Measurements from ENCODE around the gene ADGRG6.
"Not testable (repeated sequence)": the region's sequence is repeated elsewhere in the genome, so short reads cannot be mapped to it uniquely, and the experiment has no call there.

ADGRG6 gene

DNA sequence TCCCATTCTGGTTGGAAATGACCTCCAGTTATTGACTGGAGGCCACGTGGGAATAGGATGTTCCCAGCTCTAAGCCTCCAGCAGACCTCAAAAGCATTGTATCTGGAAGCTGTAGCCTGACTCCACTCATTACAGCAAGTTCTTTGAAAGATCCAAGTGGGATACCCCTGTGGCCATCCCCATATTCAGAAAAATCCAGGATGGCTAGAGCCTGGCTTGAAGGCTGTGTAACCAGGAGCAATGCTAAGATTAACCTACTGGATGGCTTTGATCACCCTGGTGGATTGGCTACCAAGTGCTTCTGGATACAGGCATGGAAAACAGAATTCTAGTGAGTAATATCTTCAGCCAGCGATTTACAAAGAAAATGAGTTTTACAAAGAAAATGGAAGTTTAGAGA, 151.2 kb downstream of the ADGRG6 start:
- DNase-seq, result no peak

DNA sequence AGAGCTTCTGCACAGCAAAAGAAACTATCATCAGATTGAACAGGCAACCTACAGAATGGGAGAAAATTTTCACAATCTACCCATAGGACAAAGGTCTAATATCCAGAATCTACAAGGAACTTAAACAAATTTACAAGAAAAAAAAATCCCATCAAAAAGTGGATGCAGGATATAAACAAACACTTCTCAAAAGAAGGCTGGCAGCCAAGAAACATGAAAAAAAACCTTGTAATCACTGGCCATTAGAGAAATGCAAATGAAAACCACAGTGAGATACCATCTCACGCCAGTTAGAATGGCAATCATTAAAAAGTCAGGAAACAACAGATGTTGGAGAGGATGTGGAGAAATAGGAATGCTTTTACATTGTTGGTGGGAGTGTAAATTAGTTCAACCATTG, 152.4 kb downstream of the ADGRG6 start:
- DNase-seq, result not testable (repeated sequence)

DNA sequence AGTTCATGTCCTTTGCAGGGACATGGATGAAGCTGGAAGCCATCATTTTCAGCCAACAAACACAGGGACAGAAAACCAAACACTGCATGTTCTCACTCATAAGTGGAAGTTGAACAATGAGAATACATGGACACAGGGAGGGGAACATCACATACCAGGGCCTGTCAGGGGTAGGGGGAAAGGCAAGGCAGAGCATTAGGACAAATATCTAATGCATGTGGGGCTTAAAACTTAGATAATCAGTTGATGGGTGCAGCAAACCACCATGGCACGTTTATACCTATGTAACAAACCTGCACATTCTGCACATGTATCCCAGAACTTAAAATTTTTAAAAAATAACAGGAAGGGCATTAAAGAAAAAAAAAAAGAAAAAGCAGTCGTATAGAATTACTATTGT, 153.0 kb downstream of the ADGRG6 start:
- not testable (repeated sequence) for DNase-seq

DNA sequence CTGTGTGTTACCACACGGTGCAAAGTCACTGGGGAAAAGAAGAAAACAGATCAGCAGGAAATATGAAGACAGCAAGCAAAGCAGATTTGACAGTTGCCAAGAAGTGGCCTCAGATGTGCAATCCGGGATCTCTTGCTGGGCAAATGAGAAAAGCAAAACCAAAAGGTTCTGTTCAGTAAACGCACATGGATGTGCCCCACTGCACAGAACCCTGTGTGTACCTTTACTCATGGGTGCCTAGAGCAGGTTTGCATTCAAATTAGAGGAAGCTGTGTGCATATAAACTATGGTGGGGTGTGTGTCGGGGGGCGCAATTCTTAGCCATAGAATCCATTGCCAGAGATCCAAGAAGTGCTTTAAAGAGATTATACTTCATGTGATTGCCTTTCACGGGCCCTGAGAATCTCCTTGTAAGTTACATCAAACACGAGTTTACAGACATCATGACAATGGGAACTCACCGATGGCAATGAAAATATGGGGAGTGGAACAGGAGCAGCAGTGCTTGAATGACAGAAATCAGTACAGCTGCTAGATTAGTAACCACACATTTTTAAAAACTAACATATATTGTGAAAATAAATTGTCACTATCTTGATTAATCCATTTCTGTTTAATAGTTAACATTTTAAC, 154.3 kb downstream of the ADGRG6 start:
- no peak for DNase-seq

DNA sequence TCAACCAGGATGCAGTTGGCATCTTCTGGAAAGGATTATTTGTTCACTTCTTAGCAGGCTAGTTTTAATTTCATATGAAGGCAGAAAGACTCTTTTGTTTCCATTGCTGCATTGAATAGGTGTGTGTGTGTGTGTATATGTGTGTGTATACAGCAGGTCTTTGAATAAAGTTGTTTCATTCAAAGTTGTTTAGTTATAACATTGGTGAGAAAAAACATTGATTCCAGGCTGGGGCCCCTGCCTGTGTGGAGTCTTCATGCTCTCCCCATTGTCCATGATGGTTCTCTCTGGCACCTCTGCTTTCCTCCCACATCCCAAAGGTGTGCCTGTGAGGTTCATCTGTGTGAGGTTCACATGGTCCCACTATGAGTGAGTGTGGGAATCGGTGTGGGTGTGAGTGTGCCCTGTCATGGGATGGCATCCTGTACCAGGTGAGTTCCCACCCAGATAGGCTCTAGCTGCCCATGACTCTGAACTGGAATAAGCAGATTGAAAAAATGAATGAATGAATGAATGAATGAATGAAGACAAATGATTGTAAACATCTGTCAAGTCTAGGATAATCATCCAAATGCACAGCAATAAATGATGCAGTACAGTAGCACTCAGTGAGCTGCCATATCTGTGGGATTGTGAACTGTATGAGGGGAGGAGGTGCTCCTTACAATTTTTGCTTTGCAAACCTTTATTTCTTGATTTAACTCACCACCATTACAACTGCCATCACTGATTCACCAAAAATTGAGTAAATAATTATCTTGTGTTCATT, 156.0 kb downstream of the ADGRG6 start:
- no peak for DNase-seq

DNA sequence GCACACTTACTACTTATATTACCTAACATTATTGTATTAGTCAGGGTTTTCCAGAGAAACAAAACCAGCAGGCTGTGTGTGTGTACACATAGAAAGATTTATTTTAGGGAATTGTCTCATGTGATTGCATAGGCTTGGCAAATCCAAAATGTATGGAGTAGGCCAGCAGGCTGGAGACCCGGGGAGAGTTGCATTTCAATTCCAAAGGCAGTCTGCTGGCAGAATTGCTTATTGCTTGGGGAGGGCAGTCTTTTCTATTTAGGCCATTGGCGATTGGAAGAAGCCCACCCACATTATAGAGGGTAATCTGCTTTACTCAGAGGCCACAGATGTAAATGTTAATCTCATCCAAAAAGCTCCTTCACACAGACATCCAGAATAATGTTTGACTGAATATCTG, 157.0 kb downstream of the ADGRG6 start:
- DNase-seq, result no peak

DNA sequence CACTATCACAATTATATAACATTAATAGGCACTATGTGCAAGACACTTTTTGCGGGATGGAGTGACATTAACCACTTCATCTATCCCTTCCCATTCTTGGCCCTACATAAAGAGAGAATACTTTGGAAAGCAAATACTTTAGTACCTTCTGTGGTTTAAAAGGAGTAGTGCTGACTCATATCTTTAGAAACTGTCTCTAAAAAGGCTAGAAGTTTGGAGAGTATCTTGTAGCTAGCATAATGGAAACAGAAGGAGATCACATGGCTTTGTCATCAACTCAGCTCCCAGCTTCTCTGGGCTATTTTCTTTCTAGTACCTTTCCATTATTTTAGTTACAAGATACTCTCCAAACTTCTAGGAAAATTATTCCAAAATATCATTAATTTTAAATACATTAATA, 157.5 kb downstream of the ADGRG6 start:
- no peak for DNase-seq

DNA sequence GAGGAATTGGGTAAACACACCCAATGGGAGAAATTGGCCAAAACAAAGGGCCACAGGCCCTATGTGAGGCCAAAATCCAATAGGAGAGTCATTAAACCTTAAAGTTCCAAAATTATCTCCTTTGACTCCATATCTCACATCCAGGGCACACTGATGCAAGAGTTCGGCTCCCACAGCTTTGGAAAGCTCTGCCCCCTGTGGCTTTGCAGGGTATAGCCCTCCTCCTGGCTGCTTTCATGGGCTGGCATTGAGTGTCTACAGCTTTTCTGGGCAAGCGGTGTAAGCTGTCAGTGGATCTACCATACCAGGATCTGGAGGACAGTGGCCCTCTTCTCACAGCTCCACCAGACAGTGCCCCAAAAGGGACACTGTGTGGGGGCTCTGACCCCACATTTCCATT, 160.5 kb downstream of the ADGRG6 start:
- DNase-seq, result no peak

DNA sequence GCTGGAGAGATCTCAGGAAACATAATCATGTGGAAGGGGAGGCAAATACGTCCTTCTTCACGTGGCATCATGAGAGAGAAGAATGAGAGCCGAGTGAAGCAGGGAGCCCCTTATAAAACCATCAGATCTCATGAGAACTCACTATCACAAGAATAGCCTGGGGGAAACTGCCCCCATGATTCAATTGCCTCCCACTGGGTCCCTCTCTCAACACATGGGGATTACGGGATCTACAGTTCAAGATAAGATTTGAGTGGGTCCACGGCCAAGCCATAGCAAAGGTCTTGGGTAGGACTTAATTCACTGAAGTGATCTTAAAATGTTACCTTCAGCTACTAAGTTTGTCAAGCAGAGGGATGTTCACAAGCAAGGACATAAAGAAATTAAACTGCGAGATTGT, 162.2 kb downstream of the ADGRG6 start:
- DNase-seq, result no peak

DNA sequence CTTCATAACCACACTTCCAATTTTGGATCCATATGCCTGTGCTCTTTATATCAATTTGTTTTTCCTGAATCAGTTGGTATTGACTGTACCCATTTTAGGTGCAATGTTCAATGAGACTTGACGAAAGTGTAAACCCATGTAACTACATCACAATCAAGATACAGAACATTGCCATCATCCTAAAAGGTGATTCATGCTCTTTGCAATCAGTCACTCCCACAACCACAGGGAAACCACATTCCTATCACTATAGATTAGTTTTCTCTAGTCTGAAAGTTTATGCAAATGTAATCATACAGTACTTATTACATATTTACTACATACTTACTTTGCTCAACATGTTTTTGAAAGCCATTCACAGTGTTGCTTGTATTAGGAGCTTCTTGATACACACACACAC, 167.4 kb downstream of the ADGRG6 start:
- no peak for DNase-seq

DNA sequence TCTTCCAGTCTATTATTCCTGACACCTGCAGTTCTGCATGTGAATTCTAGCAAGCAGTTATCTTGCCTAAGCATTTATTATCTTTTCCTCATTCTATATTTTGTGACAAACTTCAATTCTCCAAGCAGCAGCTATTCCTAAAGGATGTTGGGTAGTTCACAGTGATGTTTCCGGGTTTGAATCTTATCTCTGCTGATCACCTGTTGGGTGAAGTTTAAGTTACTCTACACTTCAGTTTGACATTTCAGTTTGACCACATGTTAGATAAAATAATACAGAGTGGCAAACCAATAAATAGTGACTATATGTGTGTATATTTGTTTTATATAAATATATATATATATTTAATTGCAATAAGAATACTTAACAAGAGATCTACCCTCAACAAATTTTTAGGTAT, 168.6 kb downstream of the ADGRG6 start:
- DNase-seq, result no peak

DNA sequence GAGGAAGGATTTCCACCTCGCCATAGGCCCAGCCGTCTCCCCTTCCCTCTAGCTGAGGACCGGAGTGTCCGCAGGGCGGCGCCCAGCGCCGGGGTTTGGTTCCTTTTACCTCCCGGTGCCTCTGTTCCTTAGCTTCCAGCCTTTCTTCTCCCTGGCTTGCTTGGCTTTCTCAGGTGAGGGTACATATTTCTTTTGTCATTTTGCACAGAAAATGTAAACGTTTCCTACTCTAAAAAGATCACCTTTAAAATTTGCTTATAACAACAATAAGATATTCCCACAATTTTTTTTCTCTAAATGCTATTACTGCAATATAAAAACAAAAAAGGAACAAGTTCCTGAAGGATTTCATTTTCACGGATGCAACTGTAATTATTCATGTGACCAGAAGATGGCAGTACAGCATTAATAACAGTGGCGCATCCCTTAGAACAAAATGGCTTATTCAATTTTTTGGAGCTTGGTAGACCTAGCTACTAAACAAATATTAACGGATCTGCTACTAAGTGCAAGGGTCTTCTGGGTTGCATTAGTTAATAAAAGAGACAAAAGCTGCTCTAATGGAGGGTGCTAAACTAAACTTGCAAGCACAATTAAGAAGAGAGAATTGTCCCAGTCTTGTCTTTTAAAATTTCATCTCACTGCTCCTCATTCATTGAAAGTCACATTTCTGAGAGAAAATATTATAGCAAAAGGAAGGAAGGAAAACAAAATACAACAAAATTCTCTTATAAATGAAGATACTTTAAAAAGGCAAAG, 172.9 kb downstream of the ADGRG6 start:
- peak; percentile 61 for DNase-seq

DNA sequence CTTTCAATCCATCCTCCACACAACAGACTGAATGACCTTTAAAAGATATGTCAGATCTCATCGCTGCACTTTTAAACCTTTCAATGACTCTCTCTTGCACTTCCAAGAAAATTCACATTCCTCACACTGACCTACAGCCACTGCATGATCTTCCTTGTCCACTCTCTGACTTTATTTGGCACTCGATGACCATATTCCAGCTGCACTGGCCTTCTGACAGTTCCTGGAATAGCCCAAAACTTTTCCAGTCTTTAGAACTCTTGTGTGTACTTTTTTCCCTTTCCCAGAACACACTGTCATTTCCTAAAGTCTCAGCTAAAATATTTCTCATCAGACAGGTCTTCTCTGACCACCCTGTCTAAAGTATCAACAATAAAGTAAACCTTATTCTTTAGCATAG, 174.6 kb downstream of the ADGRG6 start:
- DNase-seq, result no peak

DNA sequence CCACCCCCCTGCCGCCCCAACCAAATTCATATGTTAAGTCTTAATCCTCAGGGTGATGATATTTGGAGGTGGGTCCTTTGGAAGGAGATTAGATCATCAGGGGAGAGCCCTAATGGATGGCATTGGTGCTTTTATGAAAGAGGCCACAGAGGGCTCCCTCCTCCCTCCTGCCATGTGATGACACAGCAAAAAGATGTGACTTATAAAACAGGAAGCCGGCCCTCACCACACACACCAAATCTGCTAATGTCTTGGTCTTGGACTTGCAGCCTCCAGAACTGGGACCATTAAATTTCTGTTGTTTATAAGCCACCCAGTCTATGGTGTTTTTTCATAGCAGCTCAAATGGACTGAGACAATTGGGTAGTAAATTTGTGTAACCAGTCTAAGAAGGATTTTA, 176.3 kb downstream of the ADGRG6 start:
- no peak for DNase-seq

DNA sequence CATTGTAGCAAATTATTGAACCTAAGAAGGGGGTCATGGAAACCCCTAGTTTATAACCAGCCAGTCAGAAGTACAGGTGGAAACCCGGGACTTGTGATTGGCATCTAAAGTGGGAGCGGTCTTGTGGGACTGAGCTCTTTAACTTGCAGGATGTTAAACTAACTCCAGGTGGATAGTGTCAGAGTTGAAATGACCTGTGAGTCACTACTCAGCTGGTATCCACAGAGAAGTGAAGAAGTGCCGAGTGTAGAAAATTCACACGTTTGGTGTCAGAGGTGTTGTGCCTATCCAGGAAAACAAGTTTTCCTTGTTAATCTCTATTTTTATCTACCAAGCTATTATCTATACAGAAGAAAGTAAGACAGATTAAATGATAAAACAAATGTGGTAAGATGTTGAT, 179.7 kb downstream of the ADGRG6 start:
- no peak for DNase-seq

DNA sequence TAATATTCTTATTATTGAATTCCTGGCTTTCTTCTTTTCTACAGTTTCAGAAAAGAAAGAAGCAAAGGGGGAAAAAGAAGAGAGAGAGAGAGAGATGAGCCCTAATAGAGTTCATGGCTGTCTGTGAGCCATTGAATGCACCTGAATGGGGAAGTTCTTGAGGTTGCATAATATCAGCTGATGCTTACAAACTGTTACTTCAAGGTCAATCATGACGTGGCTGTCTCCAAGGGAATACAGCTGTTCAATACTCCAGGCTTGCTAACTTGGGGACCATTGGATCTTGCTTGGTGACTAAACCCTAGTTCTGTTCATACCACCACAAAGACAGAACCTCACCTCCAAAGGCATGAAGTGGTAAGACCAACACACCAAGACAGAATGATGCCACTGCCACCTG, 180.4 kb downstream of the ADGRG6 start:
- no peak for DNase-seq

DNA sequence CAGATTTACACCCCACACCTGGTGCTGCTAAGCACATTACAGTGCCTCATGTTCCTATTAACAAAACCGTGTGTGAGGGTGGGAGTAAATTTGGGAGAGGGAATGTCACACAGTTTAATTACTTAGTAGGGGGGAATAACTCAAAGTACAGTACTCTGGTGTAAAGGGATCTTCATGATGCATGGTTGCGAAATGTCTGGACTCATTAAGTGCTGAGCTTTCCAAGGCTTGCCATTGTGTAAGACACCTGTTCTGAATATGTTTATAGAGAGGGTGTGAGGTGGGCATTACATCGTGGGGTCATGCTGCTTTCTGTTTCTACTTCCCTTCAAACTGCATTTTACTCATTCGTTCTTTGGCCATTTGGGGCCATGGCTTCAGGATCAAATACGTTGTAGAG, 181.2 kb downstream of the ADGRG6 start:
- DNase-seq, result no peak

DNA sequence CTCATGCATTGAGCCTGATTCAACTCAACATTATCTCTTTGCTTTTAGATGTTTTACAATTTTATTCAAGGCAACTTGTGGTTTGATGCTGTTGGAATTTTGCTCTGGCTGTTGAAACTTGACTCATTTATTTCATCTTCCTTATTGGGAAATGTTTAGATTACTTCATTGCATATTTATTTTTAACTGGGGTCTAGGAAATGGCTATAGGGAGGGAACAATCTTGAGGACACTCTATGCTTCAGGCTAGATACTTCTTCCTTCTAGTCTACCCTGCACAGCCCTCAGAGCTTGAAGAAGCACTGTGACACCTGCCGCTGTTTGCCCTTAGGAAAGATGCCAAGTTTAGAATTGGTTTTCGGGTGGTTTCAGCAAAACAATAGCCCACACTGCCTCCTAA, 183.4 kb downstream of the ADGRG6 start:
- DNase-seq, result no peak

DNA sequence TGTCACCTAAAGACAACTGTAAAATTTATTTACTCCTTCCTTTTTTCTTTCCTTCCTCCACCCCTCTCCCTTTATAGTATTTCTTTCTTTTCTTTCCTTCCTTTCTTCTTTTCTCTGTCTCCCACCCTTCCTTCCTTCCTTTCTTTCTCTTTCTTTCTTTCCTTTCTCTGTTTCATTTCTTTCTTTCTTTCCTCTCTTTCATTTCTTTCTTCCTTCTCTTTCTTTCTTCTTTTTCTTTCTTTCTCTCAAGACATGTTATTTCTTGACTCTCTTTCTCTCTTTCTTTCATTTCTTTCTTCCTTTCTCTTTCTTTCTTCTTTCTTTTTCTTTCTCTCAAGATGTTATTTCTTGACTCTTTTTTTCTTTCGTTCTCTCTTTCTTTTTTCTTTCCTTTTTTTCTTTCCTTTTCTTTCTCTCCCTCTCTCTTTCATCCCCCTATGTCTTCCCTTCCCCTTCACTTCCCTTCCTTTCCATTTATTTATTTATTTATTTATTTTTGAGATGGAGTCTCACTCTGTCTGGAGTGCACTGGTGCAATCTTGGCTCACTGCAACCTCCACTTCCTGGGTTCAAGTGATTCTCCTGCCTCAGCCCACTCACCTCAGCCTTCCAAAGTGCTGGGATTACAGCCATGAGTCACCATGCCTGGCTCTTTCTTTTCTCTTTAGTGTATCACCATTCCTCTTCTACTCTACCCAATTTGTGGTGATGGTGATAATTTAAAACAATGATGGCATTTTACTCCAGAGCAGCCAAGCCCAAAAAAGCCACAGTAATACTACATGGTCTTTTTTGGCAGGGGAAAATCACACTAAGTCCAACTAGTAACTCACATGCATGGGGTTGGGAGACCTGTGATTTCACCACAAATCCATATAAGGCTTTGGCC, 188.2 kb downstream of the ADGRG6 start:
- DNase-seq, result no peak
